NCI-H69 (cell line): ENCODE data around the gene MAPK10.
A peak's percentile ranks its signal among the peaks of the same experiment; 100 is the strongest.
"Not testable (repeated sequence)": the region's sequence is repeated elsewhere in the genome, so short reads cannot be mapped to it uniquely, and the experiment has no call there.

ENCODE experiments used
- DNase-seq: peaks from one replicate; lab custom pipeline; 2025; lab: John Stamatoyannopoulos, UW

The MAPK10 gene

GRCh38 chr4:85968945-85969819 is 390.7 kb downstream of the MAPK10 start:
- peak; percentile 48 for DNase-seq

DNA sequence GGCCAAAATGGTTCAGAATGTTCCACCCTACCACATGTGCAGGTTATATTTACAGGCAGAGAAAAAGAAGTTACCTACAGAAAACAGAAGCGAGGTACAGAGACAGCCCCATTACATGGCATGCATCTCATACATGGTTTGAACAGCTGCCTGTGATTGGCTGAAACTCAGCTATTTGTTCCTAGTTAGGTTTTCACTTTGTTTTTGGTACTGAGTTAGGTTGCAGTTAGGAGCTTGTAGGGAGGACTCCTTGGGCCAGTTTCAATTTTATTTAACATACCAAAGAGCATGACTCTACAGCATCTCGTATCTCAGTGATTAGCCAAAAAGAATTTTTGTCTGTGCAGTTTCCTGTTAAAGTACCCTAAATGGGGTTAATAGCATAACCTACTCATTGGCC is 392.0 kb downstream of the MAPK10 start:
- no peak for DNase-seq

- DNase-seq: no peak
Measured at GRCh38 chr4:85966373-85966772, 393.5 kb downstream of the MAPK10 start.

DNA sequence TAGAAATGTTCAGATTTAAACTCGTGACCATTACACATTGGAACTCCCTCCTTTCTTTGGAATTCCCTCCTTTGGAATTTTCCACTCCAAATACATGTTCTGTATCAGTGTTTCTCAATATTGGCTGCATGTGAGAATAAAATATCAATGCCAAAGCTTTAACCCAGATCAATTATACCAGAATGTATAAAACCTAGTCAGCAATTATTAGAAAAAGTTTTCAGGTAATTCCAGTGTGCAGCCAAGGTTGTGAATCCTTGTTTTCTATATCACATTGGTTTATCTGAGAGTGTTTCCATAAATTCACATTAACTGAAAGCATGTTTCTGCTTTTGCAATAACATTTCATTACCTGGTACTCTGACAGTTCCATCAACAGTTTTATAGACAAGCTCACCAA is 394.3 kb downstream of the MAPK10 start:
- DNase-seq: no peak

DNA sequence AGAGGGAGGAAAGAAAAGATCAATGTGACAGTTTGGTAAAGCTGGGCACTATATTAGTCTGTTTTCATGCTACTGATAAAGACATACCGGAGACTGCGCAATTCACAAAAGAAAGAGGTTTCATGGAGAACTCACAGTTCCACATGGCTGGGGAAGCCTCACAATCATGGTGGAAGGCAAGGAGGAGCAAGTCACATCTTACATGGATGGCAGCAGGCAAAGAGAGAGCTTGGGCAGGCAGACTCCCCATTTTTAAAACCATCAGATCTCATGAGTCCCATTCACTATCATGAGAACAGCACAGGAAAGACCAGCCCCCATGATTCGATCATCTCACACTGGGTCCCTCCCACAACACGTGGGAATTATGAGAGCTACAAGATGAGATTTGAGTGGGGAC is 394.8 kb downstream of the MAPK10 start:
- not testable (repeated sequence) for DNase-seq

DNA sequence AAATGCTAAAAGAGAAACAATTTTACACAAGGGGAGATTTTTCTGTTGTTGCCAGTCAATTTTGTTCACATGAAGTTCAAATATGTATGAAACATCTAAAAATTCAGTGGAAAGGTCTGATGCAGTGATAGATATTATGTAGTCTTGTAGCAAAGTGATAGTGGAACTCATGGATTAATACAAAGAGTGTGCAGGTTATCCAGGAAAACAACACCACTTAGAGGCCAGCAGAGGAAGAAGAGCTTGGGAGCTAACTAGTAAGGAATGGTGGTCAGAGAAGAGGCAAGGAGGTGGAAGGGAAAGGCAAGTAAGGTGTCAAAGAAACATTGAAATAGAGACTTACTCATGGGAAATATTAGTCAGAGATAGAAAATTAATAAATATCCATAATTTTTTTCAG is 395.6 kb downstream of the MAPK10 start:
- DNase-seq: peak; percentile 15

GRCh38 chr4:85963231-85963630 is 396.6 kb downstream of the MAPK10 start:
- no peak for DNase-seq

GRCh38 chr4:85961887-85962286 is 398.0 kb downstream of the MAPK10 start:
- DNase-seq: no peak

GRCh38 chr4:85956293-85956945 is 403.4 kb downstream of the MAPK10 start:
- peak; percentile 30 for DNase-seq

DNA sequence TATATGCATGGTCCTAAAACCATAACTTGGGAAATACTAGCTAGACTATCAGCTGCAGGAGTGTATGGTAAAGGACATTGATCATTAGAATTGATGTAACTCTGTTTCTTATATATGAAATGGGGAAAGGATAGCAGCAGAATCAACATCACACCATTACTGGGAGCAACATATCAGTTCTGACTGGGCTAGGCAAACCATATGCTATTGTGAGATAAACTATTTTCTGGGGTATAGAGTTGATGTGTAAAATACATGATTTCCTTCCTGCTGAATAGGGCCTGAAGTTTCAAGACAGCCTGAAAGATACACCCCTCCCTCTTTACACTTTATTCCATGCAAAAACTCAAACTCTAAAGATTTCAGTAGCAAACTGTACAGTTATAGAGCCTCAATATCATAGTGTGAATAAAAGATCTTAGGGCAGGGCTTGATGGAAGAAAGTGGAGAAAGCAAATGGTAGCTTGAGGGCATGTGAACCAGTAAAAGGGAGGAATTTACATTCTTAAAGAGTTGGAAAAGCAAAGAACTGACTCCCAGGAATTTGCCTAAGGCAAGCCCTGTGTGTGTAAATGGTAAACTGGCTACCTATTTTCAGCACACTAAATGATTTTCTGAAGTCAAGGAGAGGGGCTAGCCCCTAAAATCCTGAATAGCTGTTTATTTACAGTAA is 404.1 kb downstream of the MAPK10 start:
- DNase-seq: no peak

GRCh38 chr4:85953651-85954018 is 406.2 kb downstream of the MAPK10 start:
- DNase-seq: no peak

GRCh38 chr4:85952972-85953650 is 406.7 kb downstream of the MAPK10 start:
- no peak for DNase-seq

DNA sequence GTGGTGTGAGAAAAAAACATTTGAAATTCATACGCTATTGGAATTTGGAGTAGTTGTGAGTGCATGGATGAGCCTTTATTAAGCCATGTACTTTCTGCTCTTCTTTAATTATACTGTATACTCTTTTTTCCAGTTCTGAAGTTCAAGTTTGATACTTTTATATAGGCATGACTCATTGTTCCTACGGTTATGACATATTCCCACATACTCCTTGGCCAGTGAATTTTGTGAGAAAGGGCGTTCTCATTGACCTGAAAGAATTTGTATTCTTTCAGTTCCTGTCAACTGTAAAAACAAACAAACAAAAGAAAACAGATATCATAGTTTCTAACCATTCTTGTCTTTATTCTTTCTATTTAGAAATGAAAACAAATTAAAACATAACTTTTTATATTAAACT is 407.3 kb downstream of the MAPK10 start:
- no peak for DNase-seq

- no peak for DNase-seq
Measured at GRCh38 chr4:85951099-85951498, 408.8 kb downstream of the MAPK10 start.

DNA sequence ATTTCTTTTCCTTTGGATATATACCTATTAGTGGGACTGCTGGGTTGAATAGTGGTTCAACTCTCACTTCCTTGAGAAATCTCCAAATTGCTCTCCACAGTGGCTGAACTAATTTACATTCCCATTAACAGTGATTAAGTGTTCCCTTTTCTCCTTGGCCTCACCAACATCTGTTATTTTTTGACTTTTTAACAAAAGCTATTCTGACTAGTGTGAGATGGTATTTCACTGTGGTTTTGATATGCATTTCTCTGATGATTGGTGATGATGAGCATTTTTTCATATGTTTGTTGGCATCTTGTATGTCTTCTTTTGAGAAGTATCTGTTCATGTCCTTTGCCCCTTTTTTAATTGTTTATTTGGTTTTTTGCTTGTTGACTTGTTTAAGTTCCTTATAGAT is 413.0 kb downstream of the MAPK10 start:
- no peak for DNase-seq

GRCh38 chr4:85942107-85942506 is 417.7 kb downstream of the MAPK10 start:
- no peak for DNase-seq

- DNase-seq: no peak
Measured at GRCh38 chr4:85940151-85940550, 419.7 kb downstream of the MAPK10 start.
